NCI-H748 (cell line): Measurements from ENCODE around the gene MYMX.
A peak's percentile ranks its signal among the peaks of the same experiment; 100 is the strongest.

ENCODE experiments used
- DNase-seq: peaks from one replicate; lab custom pipeline; 2025; ENCODE audit not compliant: unreplicated experiment; lab: John Stamatoyannopoulos, UW

MYMX gene

GRCh38 chr6:44219053-44219814 lies 2.5 kb downstream of the MYMX start:
- peak; percentile 88 for DNase-seq

GRCh38 chr6:44219815-44220784 lies 3.4 kb downstream of the MYMX start:
- DNase-seq = no peak

GRCh38 chr6:44220913-44221290 lies 4.2 kb downstream of the MYMX start:
- no peak for DNase-seq

GRCh38 chr6:44221291-44221960 lies 4.7 kb downstream of the MYMX start:
- DNase-seq = peak; percentile 62

GRCh38 chr6:44221961-44222335 lies 5.2 kb downstream of the MYMX start:
- no peak for DNase-seq

- DNase-seq = no peak
Measured at GRCh38 chr6:44222486-44223318, 6.0 kb downstream of the MYMX start.

- peak; percentile 91 for DNase-seq
Measured at GRCh38 chr6:44223319-44224028, 6.7 kb downstream of the MYMX start, which contains the start of gene SLC29A1. SLC29A1 (plus strand) TSS chr6:44223595; CDS start chr6:44227314, 3,719 bp downstream.

- peak; percentile 69 for DNase-seq
Measured at GRCh38 chr6:44224029-44224964, 7.6 kb downstream of the MYMX start.

- DNase-seq = no peak
Measured at GRCh38 chr6:44224965-44225305, 8.2 kb downstream of the MYMX start.

- DNase-seq = no peak
Measured at GRCh38 chr6:44225579-44226325, 9.0 kb downstream of the MYMX start.

- DNase-seq = no peak
Measured at GRCh38 chr6:44226368-44227147, 9.8 kb downstream of the MYMX start.

GRCh38 chr6:44227148-44227793 lies 10.5 kb downstream of the MYMX start:
- DNase-seq = peak; percentile 14

- no peak for DNase-seq
Measured at GRCh38 chr6:44228031-44228430, 11.3 kb downstream of the MYMX start.

GRCh38 chr6:44228433-44228832 lies 11.7 kb downstream of the MYMX start:
- no peak for DNase-seq

GRCh38 chr6:44228836-44229235 lies 12.1 kb downstream of the MYMX start:
- DNase-seq = no peak

GRCh38 chr6:44229376-44230033 lies 12.8 kb downstream of the MYMX start:
- no peak for DNase-seq
